GM21529 (cell line): ENCODE data around the gene KRTAP10-7.

Experiments used
- ATAC-seq: cut with Tn5 transposase; IDR thresholded peaks from one replicate; pipeline ENCODE4 v1.9.1; 2021; ENCODE audit not compliant: unreplicated experiment

The KRTAP10-7 gene

DNA sequence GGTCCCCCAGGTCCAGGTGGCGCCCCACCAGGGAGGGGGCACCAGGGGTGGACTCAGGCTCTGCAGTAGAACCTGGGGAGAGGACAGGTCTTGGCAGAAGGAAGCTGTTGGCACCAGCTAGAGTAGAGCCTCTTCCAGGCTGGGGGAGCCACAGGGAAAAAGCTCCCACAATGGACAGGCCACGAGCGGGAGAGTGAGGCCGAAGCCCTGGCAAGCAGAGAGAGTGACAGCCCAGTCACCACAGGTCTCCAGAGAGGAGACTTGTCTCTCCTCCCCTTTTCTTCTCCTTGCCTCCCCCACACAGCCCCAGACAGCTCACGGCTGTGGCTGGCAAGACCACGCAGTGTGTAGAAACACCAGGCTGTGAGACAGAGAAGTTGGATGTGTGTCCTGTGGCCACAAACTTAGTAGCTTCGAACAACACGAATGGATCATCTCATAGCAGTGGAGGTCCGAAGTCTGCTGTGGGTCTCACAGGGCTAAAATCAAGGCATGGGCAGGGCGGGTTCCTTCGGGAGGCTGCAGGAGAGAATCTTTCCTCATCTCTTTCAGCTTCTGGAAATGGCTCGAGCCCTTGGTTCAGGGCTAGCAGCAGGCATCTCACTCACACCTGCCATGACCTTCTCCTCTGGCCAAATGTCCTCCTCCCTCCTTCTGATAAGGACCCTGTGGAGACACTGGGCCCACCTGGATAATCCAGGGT is 50.7 kb downstream of the KRTAP10-7 start:
- no peak for ATAC-seq
